Epithelial cell of esophagus (primary cell): Measurements from ENCODE around the gene NRROS.

Source experiments
- DNase-seq: peaks from one replicate; pipeline ENCODE4 v3.0.0; 2010; ENCODE audit warnings: low read depth
- H3K4me3 ChIP-seq: 2 replicates; pipeline ENCODE4 v1.5.1; 2011; ENCODE audit warnings: mild to moderate bottlenecking, low read length, control low read depth
- TF ChIP-seq, protein P1 (sequence below): IDR thresholded peaks from 2 replicates; pipeline ENCODE4 v1.5.1; 2011; ENCODE audit warnings: low read depth, mild to moderate bottlenecking, low read length, control low read depth, inconsistent platforms; ENCODE audit not compliant: insufficient read depth; ENCODE audit errors: missing control alignments

The NRROS gene

DNA sequence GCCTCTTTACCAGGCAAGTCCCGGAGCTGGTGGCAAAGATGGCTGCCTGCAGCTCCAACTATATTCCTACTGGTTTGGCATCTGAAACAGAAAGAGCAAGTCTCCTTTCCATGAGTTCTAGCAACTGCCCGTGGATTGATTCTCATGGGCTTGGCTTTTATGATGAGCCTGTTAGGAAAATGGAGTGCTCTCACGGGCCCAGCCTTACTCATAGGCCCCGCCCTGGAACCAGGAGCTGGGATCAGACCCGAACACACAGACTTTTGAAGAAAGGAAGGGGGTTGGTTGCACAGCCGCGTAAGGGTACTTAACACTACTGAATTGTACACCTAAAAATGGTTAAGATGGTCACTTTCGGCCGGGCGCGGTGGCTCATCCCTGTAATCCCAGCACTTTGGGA is 2.9 kb downstream of the NRROS start:
- TF ChIP-seq, protein P1, sequence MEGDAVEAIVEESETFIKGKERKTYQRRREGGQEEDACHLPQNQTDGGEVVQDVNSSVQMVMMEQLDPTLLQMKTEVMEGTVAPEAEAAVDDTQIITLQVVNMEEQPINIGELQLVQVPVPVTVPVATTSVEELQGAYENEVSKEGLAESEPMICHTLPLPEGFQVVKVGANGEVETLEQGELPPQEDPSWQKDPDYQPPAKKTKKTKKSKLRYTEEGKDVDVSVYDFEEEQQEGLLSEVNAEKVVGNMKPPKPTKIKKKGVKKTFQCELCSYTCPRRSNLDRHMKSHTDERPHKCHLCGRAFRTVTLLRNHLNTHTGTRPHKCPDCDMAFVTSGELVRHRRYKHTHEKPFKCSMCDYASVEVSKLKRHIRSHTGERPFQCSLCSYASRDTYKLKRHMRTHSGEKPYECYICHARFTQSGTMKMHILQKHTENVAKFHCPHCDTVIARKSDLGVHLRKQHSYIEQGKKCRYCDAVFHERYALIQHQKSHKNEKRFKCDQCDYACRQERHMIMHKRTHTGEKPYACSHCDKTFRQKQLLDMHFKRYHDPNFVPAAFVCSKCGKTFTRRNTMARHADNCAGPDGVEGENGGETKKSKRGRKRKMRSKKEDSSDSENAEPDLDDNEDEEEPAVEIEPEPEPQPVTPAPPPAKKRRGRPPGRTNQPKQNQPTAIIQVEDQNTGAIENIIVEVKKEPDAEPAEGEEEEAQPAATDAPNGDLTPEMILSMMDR = no peak
- DNase-seq = no peak
- no peak overlapping the region for H3K4me3 ChIP-seq

DNA sequence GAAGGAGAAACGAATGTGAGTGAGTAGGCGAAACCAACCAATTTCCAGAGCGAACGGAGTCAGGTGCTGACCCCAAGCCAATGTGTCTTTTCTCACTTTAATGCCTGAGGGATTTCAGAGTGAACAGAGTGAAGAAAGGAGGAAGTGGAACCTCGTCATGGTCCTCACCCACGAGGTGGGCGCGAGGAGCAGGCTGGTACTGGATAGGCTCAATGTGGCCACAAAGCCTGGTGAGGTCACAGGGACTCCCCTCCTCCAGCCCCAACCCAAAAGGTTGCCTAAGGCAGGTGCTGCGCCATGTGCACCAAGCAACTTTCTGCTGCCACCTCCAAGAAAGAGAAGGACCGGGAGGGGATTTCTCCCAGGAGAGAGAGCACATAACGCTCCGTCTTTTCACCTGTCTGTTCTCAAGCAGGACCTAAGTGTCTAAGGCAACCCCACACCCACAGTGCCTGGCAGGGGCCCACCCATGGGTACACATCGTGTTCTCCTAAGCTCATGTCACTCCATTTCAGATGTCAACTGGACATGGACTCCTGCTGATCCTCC is 3.8 kb downstream of the NRROS start:
- TF ChIP-seq, protein P1 = no peak
- DNase-seq = no peak
- H3K4me3 ChIP-seq = no peak overlapping the region

DNA sequence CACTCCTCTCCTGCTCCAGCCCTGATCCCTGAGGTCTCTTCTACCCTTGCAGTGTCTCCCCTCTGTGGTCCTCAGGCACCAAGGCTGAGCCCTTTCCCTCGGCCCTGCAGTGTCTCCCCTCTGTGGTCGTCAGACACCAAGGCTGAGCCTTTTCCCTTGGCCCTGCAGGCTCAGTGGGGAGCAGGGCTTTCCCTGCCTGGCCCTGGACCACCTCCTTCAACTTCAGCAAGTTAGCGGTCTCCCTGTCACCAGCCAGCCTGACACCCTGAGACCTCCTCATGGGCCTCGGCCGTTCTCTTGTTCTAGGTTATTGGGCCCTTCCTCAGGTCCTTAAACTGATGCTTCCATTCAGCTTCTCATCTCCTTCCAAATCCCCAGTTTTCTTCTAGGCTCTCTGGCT is 4.3 kb downstream of the NRROS start:
- no peak for DNase-seq
- no peak overlapping the region for H3K4me3 ChIP-seq
- TF ChIP-seq, protein P1 = no peak

DNA sequence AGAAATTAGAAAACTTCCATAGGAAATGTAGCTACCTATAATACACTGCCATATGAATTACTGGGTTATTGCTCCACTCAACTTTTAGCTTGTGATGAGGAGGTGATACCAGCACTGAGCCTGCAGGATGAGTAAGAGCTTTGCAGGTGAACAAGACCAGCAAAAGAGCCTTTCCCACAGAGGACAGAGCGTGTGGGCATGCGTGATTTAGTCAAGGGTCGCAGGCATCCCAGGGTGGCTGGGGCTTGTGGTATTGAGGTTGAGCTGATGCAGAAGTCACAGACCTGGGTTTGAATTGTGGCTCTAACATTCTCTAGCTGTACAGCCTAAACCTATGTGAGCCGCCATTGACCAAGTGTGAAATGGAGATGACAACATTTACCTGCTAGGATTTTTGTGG is 5.6 kb downstream of the NRROS start:
- no peak overlapping the region for H3K4me3 ChIP-seq
- TF ChIP-seq, protein P1 = no peak
- DNase-seq = no peak

DNA sequence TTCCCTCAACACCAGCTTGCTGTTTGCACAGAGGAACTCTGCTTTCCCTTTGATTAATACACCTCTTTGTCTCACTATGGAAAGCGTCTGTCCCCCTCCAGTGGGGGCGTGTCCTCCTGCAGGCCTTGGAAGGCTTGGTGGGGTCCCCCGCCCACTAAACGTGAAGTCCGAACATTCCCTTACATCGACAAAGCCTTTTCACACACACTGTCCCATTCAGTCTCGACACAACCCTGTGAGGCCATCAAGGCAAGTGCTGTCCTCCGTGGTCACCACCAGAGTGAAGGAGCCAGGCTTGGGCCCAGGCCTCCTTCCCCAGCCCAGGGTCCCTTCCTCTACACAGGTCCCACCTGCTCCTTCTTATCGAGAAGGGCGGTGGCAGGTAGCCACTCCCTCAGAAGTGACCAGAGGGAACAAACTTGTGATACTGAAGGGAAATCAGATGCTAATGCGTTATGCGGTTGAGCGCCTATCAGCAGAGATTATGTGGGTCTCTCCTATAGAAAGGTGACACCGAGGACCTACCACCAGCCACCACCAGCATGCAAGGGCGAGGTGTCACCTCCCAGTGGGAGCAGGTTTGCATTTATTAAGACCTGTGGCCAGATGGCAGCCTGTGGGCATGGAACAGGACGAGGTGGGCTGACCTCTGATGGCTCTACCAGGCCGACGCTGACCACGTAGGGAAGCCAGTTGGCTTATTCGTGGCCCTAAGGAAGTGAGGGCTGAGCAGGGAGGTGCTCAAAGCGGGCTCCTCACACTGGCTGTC is 6.6 kb downstream of the NRROS start:
- H3K4me3 ChIP-seq = no peak overlapping the region
- TF ChIP-seq, protein P1 = no peak
- no peak for DNase-seq

DNA sequence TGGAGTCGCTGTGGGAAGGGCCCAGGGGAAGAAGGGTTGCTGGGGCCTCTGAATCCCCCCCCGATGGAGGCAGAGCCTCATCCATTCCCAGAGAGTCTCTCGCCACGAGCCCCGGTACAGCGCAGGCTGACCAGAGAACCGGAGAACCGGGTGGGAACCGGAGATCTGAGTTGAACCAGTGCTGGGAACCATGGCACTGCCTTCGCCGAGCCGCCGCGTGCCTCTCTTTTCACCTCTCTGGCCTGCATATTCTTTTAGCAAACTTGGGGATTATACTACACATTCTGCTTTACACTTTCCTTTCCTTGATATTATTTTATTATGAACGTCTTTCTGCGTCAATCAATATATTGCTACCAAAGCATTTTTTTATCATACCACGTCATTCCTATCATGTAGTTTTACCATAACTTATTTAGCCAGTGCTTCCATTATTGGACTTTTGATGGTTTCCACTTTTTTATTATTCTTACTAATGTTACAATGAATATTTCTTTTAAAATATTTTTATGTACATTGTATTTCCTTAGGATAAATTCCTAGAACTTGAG is 7.2 kb downstream of the NRROS start:
- TF ChIP-seq, protein P1 = no peak
- DNase-seq = no peak
- H3K4me3 ChIP-seq = no peak overlapping the region
